ENCODE measurements around the gene BMPR1B.
"Not testable (repeated sequence)": the region's sequence is repeated elsewhere in the genome, so short reads cannot be mapped to it uniquely, and the experiment has no call there.

BMPR1B gene

DNA sequence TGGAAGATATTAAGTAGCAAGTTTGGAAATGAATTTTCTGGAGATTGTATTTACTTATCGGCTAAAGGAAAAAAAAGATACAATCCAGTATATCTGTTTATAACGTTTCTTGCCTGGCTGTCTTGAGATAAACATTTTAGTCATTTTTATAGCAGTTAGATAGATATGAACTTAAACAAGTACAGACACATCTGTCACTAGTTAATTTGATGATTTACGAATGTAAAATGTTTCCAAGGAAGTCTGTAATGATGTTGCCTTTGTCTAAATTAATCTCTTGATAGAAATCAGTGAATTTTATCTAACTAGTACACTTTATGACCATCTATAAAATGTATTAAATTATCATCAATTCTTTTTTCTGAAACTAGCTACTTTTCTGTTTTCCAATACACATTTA, 5.7 kb downstream of the BMPR1B start:
- no peak for DNase-seq

DNA sequence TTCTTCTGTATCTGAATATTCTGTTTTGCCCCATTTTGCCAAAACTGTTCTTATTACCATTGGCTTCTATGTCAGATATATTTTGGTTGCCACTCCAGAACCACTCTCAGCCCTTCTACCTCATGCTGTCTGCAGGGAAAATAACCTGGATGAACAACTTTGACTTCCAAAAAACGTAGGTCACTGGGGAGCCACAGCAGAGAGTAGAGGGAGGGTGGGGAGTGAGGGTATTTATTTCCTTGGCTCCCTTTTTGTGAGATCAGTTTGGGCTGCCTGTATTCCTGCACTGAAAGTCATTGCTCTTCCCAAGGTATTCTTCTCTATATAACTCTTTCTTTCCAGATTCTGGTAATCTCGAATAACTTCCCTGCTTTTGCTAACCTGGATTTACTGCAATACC, 6.3 kb downstream of the BMPR1B start:
- no peak for DNase-seq

DNA sequence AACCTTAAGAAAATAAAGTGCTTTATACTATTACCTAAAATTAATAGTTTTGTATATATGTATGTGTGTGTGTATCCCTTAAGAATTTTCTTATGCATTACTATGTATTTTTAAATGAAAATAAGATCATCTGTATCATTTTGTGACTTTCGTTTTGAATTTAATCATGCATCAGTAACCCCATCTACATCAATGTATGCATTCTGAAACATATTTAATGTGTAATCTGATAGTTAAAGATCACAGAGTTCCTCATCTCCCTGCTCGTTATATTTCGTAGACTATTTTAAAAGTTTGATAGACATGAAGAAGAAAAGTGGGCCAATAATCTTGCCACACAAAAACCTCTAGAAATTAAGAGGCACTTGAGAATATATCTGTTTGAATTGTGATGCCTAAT, 7.4 kb downstream of the BMPR1B start:
- DNase-seq = no peak

DNA sequence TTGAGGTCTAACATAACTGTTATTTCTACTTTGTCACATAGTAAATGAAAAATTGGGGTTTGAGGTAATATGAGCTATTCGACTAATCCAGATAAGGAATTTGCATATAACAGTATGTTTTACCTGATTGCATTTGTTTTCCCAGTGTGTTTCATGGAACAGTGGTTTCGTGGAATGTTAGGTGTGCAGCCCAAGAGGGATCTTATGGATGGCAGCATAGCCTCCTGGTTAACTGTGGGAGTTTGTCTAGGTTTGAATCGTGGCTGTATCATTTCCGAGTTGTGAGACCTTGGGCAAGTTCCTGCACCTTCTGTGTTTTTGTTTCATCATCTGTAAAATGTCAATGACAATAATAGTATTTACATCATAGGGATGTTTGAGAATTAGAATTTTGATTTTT, 7.9 kb downstream of the BMPR1B start:
- no peak for DNase-seq

DNA sequence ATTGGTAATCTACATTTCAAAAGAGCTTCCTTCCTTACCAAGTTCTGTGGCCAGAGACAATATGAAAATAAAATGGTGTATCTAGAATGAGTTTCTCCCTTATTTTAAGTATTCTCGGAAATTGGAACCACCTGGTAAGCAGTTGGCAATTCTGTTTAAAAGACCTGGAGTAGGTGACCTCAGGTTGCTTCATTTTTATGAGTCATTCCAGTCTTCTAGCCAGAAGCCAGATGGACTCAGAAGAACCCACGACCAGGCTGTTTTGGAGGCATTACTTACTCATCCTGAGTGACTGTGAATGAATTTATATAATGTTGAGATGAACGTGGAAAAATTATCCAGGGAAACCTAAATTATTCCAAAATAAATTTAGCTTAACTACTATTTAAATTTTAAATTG, 9.1 kb downstream of the BMPR1B start:
- no peak for DNase-seq

DNA sequence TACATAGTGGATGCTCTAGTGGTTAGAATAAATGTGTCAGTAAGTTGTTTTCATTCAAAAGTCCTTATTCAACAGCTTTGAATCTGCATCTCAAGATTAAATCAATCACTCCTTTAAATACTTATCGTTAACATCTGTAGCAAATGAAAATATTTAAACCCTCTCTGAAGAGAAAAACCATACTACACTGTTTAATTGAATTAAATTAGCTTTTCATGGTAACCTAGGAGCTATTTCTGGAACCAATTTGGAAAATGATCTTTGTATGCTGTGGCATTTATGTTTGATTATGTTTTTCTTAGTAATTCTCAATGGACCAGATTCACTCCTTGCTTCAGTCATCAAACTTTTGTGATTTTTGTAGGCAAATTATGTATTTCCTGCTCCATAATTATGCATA, 9.7 kb downstream of the BMPR1B start:
- no peak for DNase-seq

DNA sequence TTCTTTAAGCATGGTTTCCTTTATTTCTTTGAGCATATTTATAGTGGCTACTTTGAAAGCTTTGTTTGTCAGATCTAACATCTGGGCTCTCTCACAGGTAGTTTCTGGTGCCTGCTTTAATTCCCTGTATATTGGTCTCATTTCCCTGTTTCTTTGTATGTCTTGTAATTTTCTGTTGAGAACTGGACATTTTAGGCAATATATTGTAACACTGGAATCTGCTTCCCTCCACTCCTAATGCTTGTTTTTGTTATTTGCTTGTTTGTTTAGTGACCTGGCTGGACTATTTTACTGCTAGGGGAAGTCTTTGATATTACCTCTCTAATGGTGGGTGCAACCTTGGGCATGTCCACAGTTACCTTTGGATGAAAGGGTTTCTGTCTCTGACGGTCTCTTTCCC, 25.0 kb downstream of the BMPR1B start:
- DNase-seq = no peak

DNA sequence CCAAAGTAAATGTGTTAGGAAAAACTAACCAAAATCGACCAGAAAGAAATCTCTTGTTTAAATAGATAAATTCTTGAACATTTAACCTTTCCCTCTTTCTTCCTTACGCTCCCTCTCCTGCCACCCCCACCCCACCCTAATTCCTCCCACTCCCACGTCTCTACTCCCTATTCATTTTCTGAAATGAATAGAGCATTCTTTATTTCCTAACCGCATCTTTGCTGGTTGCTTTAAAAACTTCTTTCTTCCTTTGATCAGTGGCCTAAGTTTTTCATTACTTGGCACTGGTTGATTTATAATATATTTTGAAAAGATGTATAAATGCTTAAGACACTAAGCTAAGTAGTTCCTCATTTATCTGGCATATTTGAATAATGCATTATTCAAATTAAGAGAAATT, 33.9 kb downstream of the BMPR1B start:
- no peak for DNase-seq

DNA sequence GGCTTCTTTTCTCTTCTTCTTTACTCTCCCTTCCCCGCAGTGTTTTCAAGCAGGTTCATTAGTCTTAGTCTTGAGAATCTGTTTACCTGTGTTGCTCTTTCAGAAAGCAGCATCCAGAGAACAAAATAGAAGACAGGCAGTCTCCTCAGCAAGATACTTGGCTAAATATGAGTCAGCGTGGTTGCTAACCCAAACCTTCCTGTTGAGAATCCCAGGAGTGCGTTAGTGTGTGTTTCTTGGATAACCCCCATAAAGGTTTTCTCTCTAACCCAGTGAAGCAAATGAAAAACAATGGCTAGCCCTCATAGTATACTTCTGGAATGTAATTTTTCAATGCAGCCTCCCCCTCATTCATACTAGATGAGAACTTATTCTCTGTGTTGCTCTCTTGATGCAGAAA, 41.1 kb downstream of the BMPR1B start:
- no peak for DNase-seq

DNA sequence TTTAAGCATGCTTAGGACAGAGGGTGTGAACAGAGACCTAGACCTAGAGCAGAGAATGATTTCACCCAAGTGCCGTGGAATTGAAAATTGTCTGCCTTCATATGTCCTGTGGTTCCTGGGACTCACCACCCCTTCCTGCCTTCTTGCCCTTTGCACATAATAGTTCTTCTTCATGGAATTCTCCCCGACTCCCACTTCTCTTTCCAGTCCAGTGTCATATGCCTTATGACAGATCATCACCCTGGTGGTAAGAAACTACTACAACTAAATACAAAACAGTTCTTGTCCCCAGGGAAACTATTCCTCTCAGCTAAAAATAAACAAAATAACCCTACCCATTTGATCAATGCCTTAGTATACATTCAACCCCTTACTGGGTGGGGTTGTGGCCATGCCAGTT, 43.3 kb downstream of the BMPR1B start:
- no peak for DNase-seq

DNA sequence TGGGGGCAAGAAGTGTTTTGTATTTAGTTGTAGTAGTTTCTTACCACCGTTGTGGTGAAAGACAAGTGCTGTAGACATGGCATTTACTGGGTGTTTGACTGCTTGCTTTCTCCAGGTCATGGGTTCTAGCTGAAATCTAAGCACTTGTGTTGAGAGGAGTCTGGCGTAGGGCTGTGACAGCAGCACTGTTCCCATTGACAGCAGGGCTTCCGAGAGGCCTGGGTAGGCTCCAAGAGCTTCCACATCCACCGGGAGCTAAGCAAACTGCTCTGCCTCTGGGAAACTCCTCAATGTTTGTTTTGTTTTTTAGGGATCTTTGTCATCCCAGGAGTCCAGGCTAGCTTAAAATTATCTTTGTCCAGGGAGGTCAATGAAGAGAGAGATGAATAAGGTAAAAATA, 44.3 kb downstream of the BMPR1B start:
- DNase-seq = no peak

DNA sequence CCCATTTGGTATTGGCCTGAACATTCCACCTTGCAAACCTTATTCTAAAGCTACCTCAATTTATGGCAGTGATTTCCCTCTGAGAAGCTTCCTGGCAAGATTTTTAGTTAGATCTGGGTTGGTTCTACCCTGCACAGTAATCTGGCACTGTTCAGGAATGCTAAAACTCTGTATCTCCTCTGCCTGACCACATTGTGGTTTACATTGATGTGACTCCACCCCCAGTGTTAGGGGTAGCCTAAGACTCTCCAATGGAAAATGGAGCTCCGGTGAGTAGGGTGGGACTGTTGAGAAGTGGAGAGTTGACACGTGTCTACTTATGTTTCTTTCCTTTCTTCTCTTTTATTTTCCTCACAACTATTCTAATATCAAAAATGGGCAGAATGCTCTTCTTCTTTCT, 45.4 kb downstream of the BMPR1B start:
- no peak for DNase-seq

DNA sequence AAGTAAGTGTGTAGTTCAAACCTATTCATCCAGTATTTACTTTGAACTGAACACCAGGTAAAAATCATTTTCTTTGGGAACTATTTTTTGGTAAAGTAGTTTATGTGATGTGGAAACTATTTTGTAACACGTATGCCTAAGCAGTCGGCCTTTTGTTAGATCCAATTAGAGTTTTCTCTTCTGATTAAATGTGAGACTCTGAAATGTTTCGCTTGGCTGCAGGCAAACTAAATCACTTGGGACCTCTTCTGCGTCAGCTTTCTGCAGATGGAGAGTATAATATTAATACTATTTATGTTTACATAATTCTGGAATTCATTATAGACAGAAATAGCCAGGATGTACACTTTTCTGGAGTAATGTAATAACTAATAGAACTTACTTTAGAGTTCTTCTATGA, 46.9 kb downstream of the BMPR1B start:
- no peak for DNase-seq

DNA sequence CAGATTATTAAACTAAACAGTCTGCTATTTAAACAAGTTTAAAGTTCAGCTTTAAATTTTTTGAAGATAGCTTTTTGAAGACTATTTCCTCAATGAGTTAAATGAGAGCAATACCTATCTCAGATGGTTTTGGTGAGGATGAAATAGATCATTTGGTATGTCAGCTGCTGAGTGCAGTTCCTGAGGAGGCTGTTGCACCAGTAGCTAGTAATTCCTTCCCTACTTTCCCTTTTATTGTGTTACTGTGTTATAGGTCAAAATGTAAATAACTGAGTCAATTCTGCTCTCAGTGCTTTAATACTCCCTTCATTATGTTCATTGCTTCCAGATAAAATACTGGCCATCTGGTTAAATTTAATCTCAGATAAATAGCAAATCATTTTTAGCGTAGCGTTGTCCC, 48.6 kb downstream of the BMPR1B start:
- DNase-seq = no peak

DNA sequence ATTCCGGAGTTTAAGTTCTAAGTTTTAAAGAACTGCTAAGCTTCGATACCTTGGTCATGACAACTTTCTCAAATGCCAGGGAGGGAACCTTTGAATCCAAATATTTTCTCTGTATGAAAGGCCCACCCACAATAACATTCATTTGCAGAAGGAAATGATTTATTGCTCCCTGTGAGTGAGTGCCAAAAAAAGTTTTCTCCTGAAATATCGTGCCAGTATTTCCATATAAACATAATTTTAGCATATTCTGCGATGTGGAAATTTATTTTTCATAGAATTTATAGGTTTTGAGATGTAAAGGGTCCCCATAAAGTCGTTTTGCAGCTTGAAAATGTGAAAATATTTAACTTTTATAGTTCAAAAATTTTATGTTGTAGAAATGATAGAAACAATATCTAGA, 53.9 kb downstream of the BMPR1B start:
- DNase-seq = no peak

DNA sequence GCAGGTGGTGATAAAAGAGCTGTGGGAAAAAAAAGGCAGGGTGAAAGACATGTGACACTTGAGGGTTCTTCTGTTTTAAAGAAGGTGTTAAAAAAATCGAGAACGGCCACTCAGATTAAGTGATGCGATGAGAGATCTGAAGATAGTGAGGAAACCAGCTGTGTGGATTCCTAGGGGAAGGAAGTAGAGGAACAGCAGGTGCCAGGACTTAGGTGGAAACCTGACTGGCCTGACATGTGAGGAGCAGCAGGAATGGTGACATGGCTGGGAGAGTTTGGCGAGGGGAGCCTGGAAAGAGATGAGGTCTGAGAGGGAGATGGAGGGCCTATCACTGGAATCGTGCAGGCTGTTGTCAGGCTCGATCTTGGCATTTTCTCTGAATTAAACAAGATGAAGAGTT, 55.5 kb downstream of the BMPR1B start:
- DNase-seq = no peak

DNA sequence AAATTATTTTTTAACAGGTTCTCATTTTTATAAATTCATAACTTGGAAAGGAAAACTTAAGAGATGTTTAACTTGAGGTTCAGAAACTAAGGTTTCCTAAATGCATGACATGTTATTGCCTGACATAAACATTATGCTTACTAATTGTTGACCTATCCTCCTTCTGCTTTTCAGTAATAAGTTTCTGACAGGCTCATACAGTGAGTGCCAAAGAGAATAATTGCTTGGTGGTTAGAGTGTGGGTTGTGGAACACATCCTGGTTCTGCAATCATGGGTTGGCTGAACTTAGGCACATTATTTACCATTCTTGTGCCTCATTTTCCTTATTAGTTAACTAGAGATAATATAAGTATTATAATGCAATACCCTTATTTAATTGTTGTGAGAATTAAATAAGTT, 56.5 kb downstream of the BMPR1B start:
- DNase-seq = no peak

DNA sequence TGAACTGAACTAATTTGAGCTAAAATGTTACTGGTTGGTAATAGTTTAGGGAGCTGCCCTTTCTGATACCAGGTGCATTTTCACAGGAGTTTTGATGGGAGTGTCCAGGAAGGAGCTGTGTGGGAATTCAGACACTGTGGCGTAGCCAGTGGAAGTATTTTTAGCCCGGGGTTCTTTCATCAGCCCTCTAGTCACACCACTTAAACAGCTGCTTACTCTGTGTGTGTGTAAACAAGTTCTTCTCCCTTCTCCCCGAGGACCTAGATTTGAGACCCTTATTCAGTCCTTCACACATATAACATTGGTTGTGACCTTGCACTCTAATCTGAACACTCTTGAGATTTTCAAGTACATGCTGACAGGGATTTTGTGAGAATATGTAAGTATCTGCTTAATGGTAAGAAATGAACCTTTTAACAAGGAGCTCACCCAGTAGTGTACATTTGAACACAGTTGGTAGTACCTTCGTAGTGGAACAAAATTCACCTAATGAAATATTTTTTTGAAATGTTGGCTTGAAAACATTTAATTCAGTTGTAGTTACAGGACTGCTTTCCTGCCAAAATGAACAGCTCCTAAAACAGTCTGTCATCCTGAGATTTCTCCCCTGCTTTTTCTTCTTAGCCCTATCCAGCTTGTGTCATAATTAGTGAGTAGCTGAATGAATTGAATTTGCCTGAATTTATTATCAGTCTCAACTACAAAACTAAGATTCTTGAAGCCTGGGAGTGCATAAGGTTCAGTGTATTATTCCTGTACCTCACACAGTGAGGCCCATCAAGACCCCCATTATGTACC, 61.8 kb downstream of the BMPR1B start:
- no peak for DNase-seq

DNA sequence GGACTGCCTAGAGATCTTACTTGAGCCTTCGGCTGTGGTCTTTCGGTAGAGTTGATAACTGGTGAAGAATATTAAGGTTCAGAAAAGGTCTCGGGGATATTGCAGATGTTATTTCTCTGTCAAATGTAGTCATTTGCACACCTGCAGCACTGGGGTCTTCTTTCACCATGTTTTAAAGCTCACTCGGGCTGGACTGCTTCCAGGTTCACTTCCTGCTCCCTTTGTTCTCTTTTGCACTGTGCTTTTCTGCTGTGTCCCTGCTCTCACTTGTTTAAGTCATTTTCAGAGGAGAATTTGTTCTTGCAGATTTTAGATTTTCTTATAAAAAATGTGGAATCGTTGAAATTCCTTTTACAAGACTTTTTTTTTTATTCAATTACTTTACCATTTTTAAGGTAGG, 68.5 kb downstream of the BMPR1B start:
- DNase-seq = no peak

DNA sequence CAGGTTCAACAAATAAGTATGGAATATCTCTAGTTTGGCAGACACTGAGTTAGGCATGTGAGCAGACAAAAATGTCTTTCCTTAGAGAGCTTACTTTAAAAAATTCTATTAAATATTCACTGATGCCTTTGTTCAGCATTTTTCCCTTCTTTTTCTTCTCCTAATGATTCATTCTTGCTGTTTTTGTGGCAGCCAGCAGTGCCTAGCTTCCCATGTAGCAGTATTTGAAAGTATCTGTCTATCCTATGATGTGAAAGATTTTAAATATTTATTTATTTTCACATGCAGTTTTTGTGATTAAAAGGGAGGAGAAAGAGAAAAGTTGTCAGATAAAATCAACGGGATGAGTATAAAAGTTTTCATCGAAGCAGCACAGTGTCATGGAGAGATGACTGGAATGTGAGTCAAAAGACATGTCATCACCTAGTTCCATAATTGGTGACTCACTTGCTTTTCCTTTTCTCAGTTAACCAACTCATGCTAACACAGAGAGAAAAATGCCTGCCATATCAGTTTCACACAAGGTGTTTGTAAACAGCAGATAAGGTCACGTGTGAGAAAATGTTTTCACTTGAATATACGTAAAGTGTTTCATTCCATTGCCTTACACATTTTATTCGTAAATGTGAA, 69.8 kb downstream of the BMPR1B start:
- DNase-seq = no peak

DNA sequence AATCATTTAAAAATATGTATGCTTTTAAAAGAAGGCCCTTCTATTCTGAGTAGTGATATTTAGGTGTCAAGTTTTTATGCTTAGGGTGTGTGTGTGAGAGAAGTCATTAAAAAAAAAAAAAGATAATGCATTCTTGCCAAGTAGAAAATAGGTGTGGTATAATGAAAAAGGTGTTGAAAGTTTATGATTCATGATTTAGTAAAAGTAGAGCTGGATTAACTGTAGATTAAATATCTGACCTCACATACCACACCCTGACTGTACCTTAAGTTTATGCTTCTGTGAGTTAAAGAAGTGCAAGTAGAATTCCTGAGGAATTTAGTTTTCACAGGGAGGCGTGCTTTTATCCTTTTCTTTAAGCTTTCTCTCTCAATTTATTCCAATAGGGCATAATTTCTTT, 71.1 kb downstream of the BMPR1B start:
- no peak for DNase-seq

DNA sequence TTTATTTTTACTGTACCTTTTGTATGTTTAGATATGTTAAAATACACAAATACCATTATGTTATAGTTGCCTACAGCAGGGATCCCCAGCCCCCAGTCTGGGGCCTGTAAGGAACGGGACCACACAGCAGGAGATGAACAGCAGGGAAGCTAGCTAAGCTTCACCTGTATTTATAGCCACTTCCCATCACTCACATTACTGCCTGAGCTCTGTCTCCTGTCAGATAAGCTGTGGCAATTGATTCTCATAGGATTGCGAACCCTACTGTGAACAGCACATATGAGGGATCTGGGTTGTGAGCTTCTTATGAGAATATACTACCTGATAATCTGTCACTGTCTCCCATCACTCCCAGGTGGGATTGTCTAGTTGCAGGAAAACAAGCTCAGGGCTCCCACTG, 73.9 kb downstream of the BMPR1B start:
- no peak for DNase-seq

DNA sequence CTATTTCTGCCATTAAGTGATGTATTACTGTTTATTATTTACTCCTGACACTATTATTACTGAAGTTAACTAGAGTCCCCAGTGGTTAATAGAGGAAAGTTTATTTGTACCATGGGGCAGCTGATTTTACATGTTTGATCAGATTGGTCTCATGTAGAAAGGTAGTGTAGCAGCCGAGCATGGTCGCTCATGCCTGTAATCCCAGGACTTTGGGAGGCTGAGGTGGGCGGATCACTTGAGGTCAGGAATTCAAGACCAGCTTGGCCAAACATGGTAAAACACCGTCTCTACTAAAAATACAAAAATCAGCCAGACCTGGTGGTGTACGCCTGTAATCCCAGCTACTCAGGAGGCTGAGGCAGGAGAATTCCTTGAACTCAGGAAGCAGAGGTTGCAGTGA, 74.6 kb downstream of the BMPR1B start:
- DNase-seq = not testable (repeated sequence)

DNA sequence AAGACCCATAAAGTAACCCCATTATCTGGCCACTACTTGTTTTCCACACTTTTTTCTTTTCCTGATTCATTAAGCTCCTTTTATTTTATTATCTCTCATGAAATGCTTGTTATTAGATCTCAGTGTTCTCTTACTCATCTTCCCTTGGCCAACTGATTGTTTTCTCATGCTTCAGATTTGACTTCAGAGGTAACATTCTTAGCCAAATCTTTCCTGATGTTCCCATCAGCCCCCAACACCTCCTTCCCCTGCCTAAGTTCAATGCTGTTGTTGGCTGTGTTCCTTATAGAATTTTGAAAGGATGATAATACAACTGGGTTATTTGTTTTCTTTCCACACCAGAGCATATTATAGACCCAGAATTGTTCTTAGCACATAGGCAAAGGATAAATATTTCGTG, 75.6 kb downstream of the BMPR1B start:
- DNase-seq = no peak

DNA sequence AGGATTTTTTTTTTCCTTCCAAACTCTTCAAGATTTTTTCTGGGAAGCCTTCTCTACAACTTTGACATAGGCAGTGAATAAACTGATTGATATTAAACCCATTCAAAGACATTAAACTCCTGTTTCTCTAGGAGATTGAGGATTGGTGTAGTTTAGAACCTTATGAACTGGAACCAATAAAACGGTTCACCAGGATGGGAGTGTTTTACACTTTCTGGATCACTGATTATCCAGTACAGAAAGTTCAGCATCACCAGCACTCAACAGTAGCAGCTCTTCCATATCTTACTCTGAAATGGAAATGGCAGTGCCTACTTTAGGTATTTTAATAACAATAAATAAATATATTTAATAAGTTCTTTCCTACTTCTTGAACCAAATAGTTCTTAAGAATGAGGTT, 76.7 kb downstream of the BMPR1B start:
- DNase-seq = no peak
